Measurements from ENCODE around the gene ETV6.
"Not testable (repeated sequence)": the region's sequence is repeated elsewhere in the genome, so short reads cannot be mapped to it uniquely, and the experiment has no call there.

Gene ETV6

DNA sequence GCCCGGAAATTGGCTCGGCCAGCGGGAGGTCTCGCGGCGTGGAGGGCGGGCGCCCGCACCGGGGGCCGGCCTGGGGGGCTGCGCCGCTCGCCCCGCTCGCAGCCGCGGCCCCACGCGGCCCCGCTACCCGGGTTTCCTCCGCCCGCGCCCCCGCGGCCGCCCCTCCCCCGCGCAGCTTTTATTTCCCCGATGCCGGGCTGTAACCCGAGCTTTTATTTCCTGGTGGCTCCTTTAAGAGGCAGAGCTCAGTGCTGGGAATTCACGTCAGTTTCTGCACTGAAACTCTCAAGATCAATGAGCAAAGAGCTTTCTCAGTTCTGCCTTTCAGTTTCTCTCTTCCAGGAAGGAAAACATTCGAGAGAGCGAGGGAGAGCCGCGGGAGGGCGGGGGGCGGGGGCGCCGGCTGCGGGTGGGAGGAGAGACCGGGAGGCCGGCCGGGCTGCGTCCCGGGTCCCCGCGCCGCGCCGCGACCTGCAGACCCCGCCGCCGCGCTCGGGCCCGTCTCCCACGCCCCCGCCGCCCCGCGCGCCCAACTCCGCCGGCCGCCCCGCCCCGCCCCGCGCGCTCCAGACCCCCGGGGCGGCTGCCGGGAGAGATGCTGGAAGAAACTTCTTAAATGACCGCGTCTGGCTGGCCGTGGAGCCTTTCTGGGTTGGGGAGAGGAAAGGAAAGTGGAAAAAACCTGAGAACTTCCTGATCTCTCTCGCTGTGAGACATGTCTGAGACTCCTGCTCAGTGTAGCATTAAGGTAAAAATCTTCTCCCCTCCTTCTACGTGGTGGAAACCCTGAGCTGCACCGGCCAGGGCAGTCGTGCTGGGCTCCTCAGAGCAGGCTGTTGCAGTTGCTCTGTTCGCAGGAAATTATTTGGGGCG is at the start of gene ETV6:
Gene ETV6 (plus strand): TSS at position 262 of the 873 bp plus-strand sequence. CDS start 454 bp downstream, at position 716.
- no peak for DNase-seq

DNA sequence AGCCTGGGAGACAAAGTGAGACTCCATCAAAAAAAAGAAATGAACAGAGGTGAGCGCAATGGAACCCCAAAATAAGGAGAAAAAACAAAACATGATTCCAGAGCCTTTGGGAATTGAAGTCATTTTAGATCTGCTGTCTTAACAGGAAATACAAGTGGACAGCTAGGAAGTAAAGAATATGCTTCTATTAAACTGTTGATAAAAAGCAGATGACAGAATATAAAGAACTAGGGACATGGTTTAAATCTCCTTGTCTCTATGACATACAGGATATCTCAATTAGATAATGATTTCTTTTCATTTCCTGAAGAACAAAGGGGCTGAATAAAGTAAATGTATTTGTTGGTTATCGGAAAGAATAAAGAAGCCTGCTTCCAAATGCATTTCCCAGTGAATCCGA is 49.3 kb upstream of the ETV6 start:
- no peak for DNase-seq

GRCh38 chr12:11601647-11602046 is 47.8 kb upstream of the ETV6 start:
- no peak for DNase-seq

- DNase-seq, result no peak
Measured at GRCh38 chr12:11607313-11608081, 42.0 kb upstream of the ETV6 start.

GRCh38 chr12:11609045-11609444 is 40.4 kb upstream of the ETV6 start:
- DNase-seq, result no peak

- no peak for DNase-seq
Measured at GRCh38 chr12:11615481-11615880, 34.0 kb upstream of the ETV6 start.

DNA sequence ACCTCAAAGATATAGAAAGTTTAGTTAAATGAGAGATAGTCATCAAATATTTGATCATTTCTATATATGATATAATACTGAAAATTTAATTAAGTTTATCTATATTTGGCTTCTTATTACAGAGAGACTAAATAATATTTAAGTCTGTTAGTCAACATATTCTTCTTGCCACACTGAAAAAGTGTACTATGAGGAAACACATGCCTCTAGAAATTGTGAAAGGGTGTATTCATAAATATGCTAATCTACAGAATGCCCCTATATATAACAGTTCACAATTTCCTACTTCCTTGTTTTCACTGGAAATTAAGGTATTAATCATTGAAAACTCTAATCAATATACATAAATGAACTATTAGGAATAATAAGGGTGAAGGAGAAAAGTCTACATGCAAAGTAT is 31.4 kb upstream of the ETV6 start:
- DNase-seq, result no peak

DNA sequence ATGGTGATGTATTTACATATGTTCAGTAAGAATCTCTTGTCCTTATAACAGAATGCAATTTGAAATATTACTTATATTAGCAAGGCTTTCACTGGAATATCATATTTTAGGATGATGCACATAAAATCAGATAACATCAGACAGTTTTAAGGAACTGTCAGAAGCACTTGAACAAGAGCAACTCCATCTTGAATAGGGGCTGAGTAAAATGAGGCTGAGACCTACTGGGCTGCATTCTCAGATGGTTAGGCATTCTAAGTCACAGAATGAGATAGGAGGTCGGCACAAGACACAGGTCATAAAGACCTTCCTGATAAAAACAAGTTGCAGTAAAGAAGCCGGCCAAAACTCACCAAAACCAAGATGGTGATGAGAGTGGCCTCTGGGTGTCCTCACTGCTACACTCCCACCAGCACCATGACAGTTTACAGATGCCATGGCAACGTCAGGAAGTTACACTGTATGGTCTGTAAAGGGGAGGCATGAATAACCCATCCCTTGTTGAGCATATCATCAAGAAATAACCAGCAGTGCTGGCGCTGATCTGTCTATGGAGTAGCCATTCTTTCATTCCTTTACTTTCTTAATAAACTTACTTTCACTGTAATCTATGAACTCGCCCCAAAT is 27.6 kb upstream of the ETV6 start:
- DNase-seq, result no peak

DNA sequence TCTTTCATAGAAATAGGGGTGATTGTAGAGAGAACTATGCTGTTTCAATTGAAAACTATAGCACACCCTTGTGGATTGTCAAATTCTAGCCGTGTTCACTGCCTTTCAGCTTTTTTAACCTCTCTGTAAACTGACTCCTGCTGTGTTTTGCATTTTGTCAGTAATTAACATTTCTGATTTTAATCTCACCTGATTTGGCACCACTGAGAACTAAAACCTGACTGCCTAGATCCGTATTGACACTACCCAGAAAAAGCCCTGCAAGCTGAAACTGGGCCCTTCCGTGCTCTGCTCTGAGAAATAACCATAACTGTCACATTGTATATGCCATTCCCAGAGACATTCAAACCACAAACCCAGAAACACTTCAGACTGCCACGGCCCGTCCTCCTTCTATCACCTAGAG is 26.6 kb upstream of the ETV6 start:
- no peak for DNase-seq

DNA sequence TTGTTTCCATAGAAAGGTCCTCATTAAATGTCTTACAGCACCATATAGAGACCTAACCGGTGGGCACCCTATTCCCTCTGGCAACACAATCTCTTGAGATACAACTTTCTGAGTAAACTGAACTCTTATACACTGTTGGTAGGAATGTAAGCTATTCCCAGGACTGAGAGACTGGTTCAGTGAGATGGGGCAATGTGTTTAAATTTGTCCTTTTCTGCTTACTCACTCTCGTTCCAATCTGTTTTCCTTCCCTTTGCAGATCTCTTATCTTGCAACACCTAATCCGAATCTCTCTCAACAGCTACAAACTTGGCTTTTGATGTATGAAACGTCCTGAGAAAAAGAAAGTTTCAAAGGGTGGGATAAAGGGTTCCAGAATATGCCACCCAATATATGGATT is 26.1 kb upstream of the ETV6 start:
- DNase-seq, result no peak

DNA sequence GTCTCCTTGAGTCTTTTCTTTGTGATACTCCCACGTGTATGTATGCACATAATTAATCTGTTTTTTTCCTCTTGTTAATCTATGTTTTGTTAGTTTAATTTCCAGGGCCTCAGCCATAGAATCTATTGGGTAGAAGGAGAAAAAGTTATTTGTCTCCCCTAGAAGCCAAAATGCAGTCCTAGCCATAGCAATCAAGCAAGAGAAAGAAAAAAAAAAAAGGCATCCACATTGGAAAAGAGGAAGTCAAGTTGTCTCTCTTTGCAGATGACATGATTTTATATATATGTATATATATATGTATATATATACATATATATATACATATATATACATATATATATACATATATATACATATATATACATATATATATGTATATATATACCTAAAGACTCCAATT is 25.4 kb upstream of the ETV6 start:
- DNase-seq, result no peak

- not testable (repeated sequence) for DNase-seq
Measured at GRCh38 chr12:11627709-11628108, 21.8 kb upstream of the ETV6 start.

DNA sequence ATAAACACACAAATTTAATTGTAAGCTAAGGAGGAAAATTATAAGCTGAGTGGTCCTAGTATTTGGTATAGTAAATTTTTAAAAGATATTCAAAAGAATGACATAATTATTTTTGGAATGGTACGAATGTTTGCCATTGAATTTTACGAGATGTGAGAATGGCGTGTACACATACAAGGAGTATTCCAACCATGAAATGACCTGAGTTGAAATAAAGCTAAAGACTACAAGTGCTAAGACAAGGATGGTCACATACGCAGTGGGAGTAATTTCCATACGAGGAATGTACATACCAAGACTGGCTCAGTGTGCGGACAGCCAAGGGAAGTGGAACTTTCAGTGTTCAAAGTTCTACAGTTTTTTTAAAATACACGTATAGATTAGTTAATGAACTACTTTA is 21.1 kb upstream of the ETV6 start:
- no peak for DNase-seq

- no peak for DNase-seq
Measured at GRCh38 chr12:11630046-11630706, 19.3 kb upstream of the ETV6 start.

DNA sequence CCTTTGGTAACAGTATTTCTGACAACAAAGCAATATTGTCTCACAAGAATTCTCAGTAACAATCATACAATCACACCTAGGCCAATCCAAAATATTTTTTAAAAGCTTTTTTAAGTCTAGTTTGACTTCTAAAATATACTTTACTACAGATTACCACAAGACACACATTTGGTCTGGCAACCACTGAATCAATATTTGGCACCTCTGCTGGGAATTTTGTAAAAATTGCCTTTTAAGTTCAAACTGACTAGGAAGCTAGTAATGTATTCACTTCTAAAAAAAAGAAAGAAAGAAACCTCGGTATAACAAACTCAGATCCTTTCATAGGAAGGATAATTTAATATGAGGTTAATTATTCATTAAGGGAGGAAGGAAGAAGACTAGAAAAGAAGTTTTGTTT is 18.2 kb upstream of the ETV6 start:
- no peak for DNase-seq

DNA sequence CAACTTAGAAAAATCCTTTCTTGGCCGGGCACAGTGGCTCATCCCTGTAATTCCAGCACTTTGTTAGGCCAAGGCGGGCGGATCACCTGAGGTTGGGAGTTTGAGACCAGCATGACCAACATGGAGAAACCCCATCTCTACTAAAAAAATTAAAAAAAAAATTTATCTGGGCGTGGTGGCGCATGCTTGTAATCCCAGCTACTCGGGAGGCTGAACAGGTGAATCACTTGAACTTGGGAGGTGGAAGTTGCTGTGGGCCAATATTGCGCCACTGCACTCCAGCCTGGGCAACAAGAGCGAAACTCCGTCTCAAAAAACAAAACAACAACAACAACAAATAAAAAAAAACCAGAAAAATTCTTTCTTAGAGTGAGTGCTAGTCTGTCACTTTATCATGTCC is 17.6 kb upstream of the ETV6 start:
- not testable (repeated sequence) for DNase-seq

GRCh38 chr12:11633968-11634367 is 15.5 kb upstream of the ETV6 start:
- DNase-seq, result no peak

DNA sequence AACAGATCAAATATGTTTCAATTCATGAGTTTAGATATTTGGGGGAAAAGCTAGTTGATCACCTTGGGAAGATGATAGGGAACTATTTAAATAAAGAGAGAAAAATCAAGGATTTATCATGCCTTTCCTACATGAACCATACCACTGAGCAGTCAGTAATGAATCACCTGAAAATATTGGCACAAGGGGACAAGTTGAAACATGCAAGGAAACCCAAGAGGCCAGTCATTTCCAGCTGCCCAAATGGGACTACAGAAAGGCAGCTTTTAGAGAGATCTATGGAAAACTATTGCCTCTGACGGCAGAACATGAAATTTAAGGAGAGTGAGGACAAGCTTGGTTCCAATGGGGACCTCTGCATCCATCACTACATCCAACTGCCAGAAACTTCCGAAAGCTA is 14.1 kb upstream of the ETV6 start:
- DNase-seq, result no peak

DNA sequence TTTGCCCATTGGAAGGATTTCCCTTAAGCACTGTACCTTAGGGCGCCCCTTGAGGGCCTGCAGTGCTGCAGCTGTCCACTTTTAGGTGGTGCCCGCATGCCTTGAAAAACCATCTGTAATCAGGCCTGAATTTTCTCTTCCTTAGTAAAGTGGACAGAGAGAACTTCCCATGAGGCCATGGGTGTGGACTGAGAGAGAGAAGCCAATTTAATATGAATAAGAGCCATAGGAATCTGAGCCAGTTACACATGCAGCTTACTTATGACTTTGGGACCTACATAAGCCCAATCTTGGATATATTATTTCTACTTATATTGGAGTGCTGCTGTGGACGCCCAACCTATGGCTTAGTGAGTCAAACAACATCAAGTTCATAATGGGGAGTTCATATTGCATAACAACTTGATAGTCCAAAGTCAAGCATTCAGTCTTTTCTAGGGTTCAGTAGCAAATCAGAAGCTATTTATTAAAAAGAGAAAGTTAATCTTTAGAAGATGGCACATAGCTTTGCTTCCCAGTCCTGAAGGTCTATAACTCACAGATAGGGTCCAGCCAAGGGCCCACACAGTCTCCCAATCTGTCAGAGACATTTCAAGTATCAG is 11.1 kb upstream of the ETV6 start:
- DNase-seq, result no peak

GRCh38 chr12:11639454-11639853 is 10.0 kb upstream of the ETV6 start:
- no peak for DNase-seq

DNA sequence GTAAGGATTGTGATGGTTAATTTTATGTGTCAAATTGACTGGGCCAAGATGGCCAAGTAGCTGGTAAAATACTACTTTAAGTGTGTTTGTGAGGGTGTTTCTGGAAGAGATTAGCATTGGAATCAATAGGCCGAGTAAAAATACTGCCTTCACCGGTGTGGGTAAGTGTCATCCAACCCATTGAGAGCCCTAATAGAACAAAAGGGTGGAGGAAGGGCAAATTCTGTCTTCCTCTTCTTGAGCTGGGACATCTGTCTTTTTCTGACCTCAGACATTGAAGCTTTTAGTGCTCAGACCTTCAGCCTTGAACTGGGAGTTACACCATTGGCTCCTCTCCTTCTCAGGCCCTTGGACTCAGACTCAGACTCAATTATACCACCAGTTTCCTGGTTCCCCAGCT is 8.0 kb upstream of the ETV6 start:
- no peak for DNase-seq

GRCh38 chr12:11642785-11643184 is 6.7 kb upstream of the ETV6 start:
- no peak for DNase-seq

DNA sequence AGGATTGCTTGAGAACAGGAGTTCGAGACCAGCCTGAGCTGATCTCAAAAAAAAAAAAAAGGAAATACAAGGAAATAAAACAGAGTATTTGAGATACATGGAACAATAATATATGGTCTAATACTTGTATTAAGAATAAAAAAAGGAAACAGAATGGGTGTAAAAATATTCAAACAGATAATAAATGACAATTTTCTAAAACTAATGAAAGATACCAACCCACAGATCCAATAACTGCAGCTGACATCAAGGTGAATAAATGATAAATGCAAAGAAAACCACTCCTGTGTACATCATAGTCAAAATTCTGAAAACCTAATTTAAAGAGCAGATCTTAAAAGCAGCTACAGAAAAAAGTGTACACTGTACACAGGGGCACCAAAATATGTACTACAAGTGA is 4.1 kb upstream of the ETV6 start:
- DNase-seq, result no peak
